Measurements from ENCODE around the gene NOX4. TPM values are rescaled to one million over a fixed set of nuclear protein-coding genes. Genes with fewer than 3 reads are reported as not detected.

The NOX4 gene
- total RNA-seq, 2 donors from 2014 or later, result 2.7 to 6.0 TPM

DNA sequence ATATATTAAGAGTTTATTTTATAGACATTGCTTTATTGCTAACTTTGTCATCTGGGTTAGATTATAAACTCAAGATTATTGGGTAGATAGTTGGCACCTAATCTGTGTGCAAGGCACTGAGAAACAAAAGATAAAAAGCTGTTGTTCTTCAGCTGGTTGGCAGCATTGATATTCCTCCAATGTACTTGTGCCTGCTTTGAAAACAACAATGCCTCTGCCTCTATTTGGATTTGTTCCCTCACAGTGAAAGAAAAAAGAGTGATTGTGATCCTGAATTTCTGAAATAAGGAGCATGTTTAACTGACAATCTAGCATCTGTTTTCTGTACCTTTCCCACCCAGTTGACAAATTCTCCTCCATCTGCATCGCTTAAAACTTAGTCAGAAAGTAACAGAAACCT lies 215.2 kb downstream of the NOX4 start:
- WGBS, 2 experiments (ENCODE audit: insufficient coverage in 1 of 2, insufficient read length in 1 of 2), result 100% methylated on average over 1 of the region's 1 CpG; no CpG with 5 or more reads in 1 of the 2 experiments
- TF ChIP-seq, protein P1, sequence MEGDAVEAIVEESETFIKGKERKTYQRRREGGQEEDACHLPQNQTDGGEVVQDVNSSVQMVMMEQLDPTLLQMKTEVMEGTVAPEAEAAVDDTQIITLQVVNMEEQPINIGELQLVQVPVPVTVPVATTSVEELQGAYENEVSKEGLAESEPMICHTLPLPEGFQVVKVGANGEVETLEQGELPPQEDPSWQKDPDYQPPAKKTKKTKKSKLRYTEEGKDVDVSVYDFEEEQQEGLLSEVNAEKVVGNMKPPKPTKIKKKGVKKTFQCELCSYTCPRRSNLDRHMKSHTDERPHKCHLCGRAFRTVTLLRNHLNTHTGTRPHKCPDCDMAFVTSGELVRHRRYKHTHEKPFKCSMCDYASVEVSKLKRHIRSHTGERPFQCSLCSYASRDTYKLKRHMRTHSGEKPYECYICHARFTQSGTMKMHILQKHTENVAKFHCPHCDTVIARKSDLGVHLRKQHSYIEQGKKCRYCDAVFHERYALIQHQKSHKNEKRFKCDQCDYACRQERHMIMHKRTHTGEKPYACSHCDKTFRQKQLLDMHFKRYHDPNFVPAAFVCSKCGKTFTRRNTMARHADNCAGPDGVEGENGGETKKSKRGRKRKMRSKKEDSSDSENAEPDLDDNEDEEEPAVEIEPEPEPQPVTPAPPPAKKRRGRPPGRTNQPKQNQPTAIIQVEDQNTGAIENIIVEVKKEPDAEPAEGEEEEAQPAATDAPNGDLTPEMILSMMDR (conservative IDR thresholded peaks at IDR 0.05), result no peak
- Histone ChIP-seq H3K27ac (ENCODE audit: low read depth, low read length) (no peak overlapping the region), H3K27me3 (ENCODE audit: control insufficient read depth, insufficient read depth, low read length, poor library complexity, severe bottlenecking) (no peaks in the 10 kb centered on the region), H3K9me3 (ENCODE audit: control insufficient read depth, low read length) (peaks cover 5% of the 10 kb centered on the region), H3K9ac (ENCODE audit: extremely low read depth, low read length, poor library complexity, severe bottlenecking) (no peak overlapping the region), H3K4me3 (ENCODE audit: low read length) (no peak overlapping the region), H3K36me3 (ENCODE audit: control insufficient read depth, insufficient read depth, low read length) (no peaks in the 10 kb centered on the region), H3K4me1 (ENCODE audit: control insufficient read depth, insufficient read depth, low read length) (no peaks in the 10 kb centered on the region)
- no peaks in the 10 kb centered on the region for H3K36me3 Mint-ChIP-seq (ENCODE audit: low read depth)
- peaks cover 7% of the 10 kb centered on the region for H3K4me1 Mint-ChIP-seq
- H3K4me3 Mint-ChIP-seq, result no peak overlapping the region
- H3K9me3 Mint-ChIP-seq, result peaks cover 3% of the 10 kb centered on the region
- H3K27ac Mint-ChIP-seq, result no peak overlapping the region
- DNase-seq, result no peak
- H3K27me3 Mint-ChIP-seq (ENCODE audit: insufficient read depth), result no peaks in the 10 kb centered on the region

Other genes starting within 250 kb of the NOX4 start
- not detected for gene TRIM77, start 218.9 kb upstream of the NOX4 start, total RNA-seq

All from endodermal cell (in vitro differentiated cells).